Gastrocnemius medialis (tissue), 4 donors: ENCODE results near the gene TFEB. TPM values are rescaled to one million over a fixed set of nuclear protein-coding genes. Genes with fewer than 3 reads are reported as not detected.

ENCODE experiments used
- ATAC-seq, 2 donors: fragments of 150-250 bp; one replicate each; pipeline ENCODE4 v1.9.1; 2016
- DNase-seq, 2 donors: peaks; one replicate each; pipeline ENCODE4 v3.0.0-alpha.2; 2019
- H3K27ac ChIP-seq, 4 donors: fragments of 200-600 bp; sonication (generic); 1 replicate in 1 of 4; 2 replicates in 3 of 4; pipeline ENCODE4 v1.5.1; 2016 to 2018; ENCODE audit warnings: mild to moderate bottlenecking in 2 of 4, moderate library complexity in 1 of 4
- H3K27me3 ChIP-seq, 3 donors: fragments of 200-600 bp; sonication (generic) in 2 of 3; 1 replicate in 1 of 3; 2 replicates in 2 of 3; pipeline versions ENCODE4 v1.5.1 to v1.6.0; 2016 to 2019; ENCODE audit warnings: mild to moderate bottlenecking in 1 of 3, moderate library complexity in 1 of 3
- H3K36me3 ChIP-seq, 2 donors: fragments of 200-600 bp; sonication (generic) in 1 of 2; one replicate each; pipeline ENCODE4 v1.5.1; 2017 to 2018
- H3K4me1 ChIP-seq, 2 donors: fragments of 200-600 bp; sonication (generic) in 1 of 2; one replicate each; pipeline ENCODE4 v1.5.1; 2016 to 2017; ENCODE audit warnings: mild to moderate bottlenecking in 2 of 2
- H3K4me3 ChIP-seq, 4 donors: fragments of 200-600 bp; sonication (generic) in 3 of 4; 1 replicate in 1 of 4; 2 replicates in 3 of 4; pipeline ENCODE4 v1.5.1; 2016 to 2019; ENCODE audit warnings: mild to moderate bottlenecking in 2 of 4
- H3K9me3 ChIP-seq, 3 donors: fragments of 200-600 bp; sonication (generic) in 2 of 3; 1 replicate in 1 of 3; 2 replicates in 2 of 3; pipeline ENCODE4 v1.5.1; 2016 to 2019
- CTCF ChIP-seq, 5 experiments: fragments of 450-650 bp in 3 of 5; fragments of 200-600 bp in 2 of 5; sonication (generic) in 2 of 5; IDR thresholded peaks in 4 of 5; conservative IDR thresholded peaks in 1 of 5; 1 replicate in 4 of 5; 2 replicates in 1 of 5; pipeline ENCODE4 v1.5.1; 2016 to 2019; ENCODE audit warnings: antibody characterized with exemption in 5 of 5, mild to moderate bottlenecking in 3 of 5, moderate library complexity in 3 of 5
- POLR2A ChIP-seq, 2 donors: fragments of 450-650 bp; IDR thresholded peaks; one replicate each; pipeline ENCODE4 v1.6.1; 2017; ENCODE audit warnings: antibody characterized with exemption in 2 of 2, mild to moderate bottlenecking in 2 of 2, moderate library complexity in 2 of 2
- in situ Hi-C, 4 donors: fragments of 200-750 bp; cut with MboI; loops; one replicate each; pipeline versions ENCODE4 v1.15.0 to v1.8.0; 2017; ENCODE audit warnings: low sequenced_read_pairs in 4 of 4
- intact Hi-C: fragments of 100-400 bp; cut with DNase I; formaldehyde crosslinking; loops from one replicate; pipeline ENCODE4 v1.15.1; 2023; ENCODE audit warnings: low total_unique reads
- total RNA-seq, 4 donors: library from RNA; depleted of rRNA; stranded (reverse); fragments of >200 nt; gene quantifications; one replicate each; pipeline versions ENCODE4 v1.1.0 to v1.2.3, GENCODE V29; 2016

The TFEB gene
- total RNA-seq, 4 donors from 2014 or later = 82.8 to 121 (median 93.3) TPM

- H3K4me1 ChIP-seq = peaks cover 79 to 89% of the 10 kb centered on the region in 2 donors
- no peak for ATAC-seq
- no peak for DNase-seq
- in situ Hi-C loops = loop anchor here in 1 of 4 donors (5.0 kb wide), 1 partner anchor 33 kb away; the partner anchor contains the start of gene TFEB
- H3K27me3 ChIP-seq = no peaks in the 10 kb centered on the region
- H3K9me3 ChIP-seq = no peaks in the 10 kb centered on the region
- no peak for TF ChIP-seq CTCF (IDR thresholded peaks at IDR 0.05 in 4 of 5, conservative IDR thresholded peaks at IDR 0.05 in 1 of 5)
- no peak for TF ChIP-seq POLR2A (IDR thresholded peaks at IDR 0.05)
- peak overlapping the region; percentile 94 to 98 (median 96) for H3K27ac ChIP-seq
- no peaks in the 10 kb centered on the region for H3K36me3 ChIP-seq
- H3K4me3 ChIP-seq = peak overlapping the region in 2 of 4 donors; percentile 28 to 31
- intact Hi-C loops = loop anchor here (5.0 to 10.0 kb wide), 2 partner anchors 80 to 252 kb away; partner anchors contain the start of genes PRICKLE4 and TOMM6
Measured at GRCh38 chr6:41704656-41705310, 30.6 kb downstream of the TFEB start.

GRCh38 chr6:41704028-41704427 is 31.4 kb downstream of the TFEB start:
- DNase-seq = no peak
- Histone ChIP-seq H3K27me3 (no peaks in the 10 kb centered on the region), H3K4me3 (no peak overlapping the region), H3K27ac (peak overlapping the region; percentile 94 to 98 (median 96)), H3K9me3 (no peaks in the 10 kb centered on the region), H3K36me3 (no peaks in the 10 kb centered on the region), H3K4me1 (peaks cover 71 to 88% of the 10 kb centered on the region in 2 donors)
- TF ChIP-seq POLR2A (IDR thresholded peaks at IDR 0.05) = no peak
- TF ChIP-seq CTCF (IDR thresholded peaks at IDR 0.05 in 4 of 5, conservative IDR thresholded peaks at IDR 0.05 in 1 of 5) = no peak
- in situ Hi-C loops (loop anchor here in 1 of 4 donors (5.0 kb wide), 1 partner anchor 33 kb away; the partner anchor contains the start of gene TFEB), intact Hi-C loops (loop anchor here (10.0 kb wide), 1 partner anchor 81 kb away; the partner anchor contains the start of genes PRICKLE4 and TOMM6)
- ATAC-seq = no peak

- Histone ChIP-seq H3K27ac (peak overlapping the region in 3 of 4 donors; percentile 27 to 94 (median 27)), H3K27me3 (no peaks in the 10 kb centered on the region), H3K36me3 (no peaks in the 10 kb centered on the region), H3K9me3 (no peaks in the 10 kb centered on the region), H3K4me3 (no peak overlapping the region), H3K4me1 (peaks cover 67 to 86% of the 10 kb centered on the region in 2 donors)
- intact Hi-C loops (loop anchor here (10.0 kb wide), 1 partner anchor 82 kb away; the partner anchor contains the start of genes PRICKLE4 and TOMM6), in situ Hi-C loops (loop anchor here in 1 of 4 donors (5.0 kb wide), 1 partner anchor 34 kb away; the partner anchor contains the start of gene TFEB)
- DNase-seq = no peak
- TF ChIP-seq CTCF (IDR thresholded peaks at IDR 0.05 in 4 of 5, conservative IDR thresholded peaks at IDR 0.05 in 1 of 5) (no peak), POLR2A (IDR thresholded peaks at IDR 0.05) (no peak)
- no peak for ATAC-seq
Measured at GRCh38 chr6:41702771-41703494, 32.5 kb downstream of the TFEB start.

- H3K36me3 ChIP-seq = no peaks in the 10 kb centered on the region
- intact Hi-C loops = loop anchor here (10.0 kb wide), 1 partner anchor 83 kb away; the partner anchor contains the start of genes PRICKLE4 and TOMM6
- DNase-seq (no peak), ATAC-seq (no peak)
- no peaks in the 10 kb centered on the region for H3K9me3 ChIP-seq
- H3K27ac ChIP-seq = peak overlapping the region in 3 of 4 donors; percentile 16 to 27 (median 16)
- H3K27me3 ChIP-seq = no peaks in the 10 kb centered on the region
- TF ChIP-seq CTCF (IDR thresholded peaks at IDR 0.05 in 4 of 5, conservative IDR thresholded peaks at IDR 0.05 in 1 of 5) (no peak), POLR2A (IDR thresholded peaks at IDR 0.05) (no peak)
- in situ Hi-C loops = loop anchor here in 1 of 4 donors (5.0 kb wide), 1 partner anchor 35 kb away; the partner anchor contains the start of gene TFEB
- H3K4me1 ChIP-seq = peaks cover 60 to 79% of the 10 kb centered on the region in 2 donors
- H3K4me3 ChIP-seq = no peak overlapping the region
Measured at GRCh38 chr6:41702089-41702745, 33.2 kb downstream of the TFEB start.
